Mucosa of descending colon (tissue), 3 donors: ENCODE data around the gene NDUFS4. TPM values are rescaled to one million over a fixed set of nuclear protein-coding genes. Genes with fewer than 3 reads are reported as not detected.
"Not testable (repeated sequence)": the region's sequence is repeated elsewhere in the genome, so short reads cannot be mapped to it uniquely, and the experiment has no call there.

Experiments
- ATAC-seq: fragments of 200-7000 bp; cut with Tn5 transposase; one replicate; pipeline ENCODE4 v1.9.1; 2020; ENCODE audit warnings: mild to moderate bottlenecking, moderate library complexity
- DNase-seq, 3 donors: peaks; one replicate each; pipeline ENCODE4 v3.0.0-alpha.2; 2020
- H3K36me3 ChIP-seq: fragments of 200-600 bp; one replicate; pipeline ENCODE4 v1.8.0; 2021; ENCODE audit warnings: low read depth, mild to moderate bottlenecking
- H3K4me1 ChIP-seq: fragments of 200-600 bp; one replicate; pipeline ENCODE4 v1.8.0; 2021; ENCODE audit warnings: low read depth, mild to moderate bottlenecking
- H3K4me3 ChIP-seq: fragments of 200-600 bp; one replicate; pipeline ENCODE4 v1.8.0; 2021; ENCODE audit warnings: mild to moderate bottlenecking
- H3K9me3 ChIP-seq: fragments of 200-600 bp; one replicate; pipeline ENCODE4 v1.8.0; 2021; ENCODE audit warnings: mild to moderate bottlenecking
- intact Hi-C, 2 donors: fragments of 100-400 bp; cut with DNase I in 1 of 2; cut with micrococcal nuclease in 1 of 2; formaldehyde crosslinking; loops; one replicate each; pipeline versions ENCODE4 v1.11.0 to v1.11.1; 2022; cut with DNase I, micrococcal nuclease
- total RNA-seq, 3 donors: library from RNA; stranded (reverse); fragmentation: NEBNext Ultra II Directional in 2 of 3; extraction: Animal tissue kit (Norgen Biotek cat#: 25700) in 2 of 3; gene quantifications; one replicate each; pipeline versions ENCODE4 v1.2.1 to v1.2.4, GENCODE V29; 2021 to 2023
- TF ChIP-seq, protein P1 (sequence below): fragments of 200-600 bp; IDR thresholded peaks from one replicate; pipeline ENCODE4 v1.8.0; 2022; ENCODE audit warnings: antibody characterized with exemption, mild to moderate bottlenecking
- donor health status: DM: no; HTN: no; CAD: no; lungs with moderate emphysema.
- donor health status: DM: no; HTN: no; CAD: no.
- donor health status: DM: no; HTN: yes; CAD: no.

NDUFS4 gene
- total RNA-seq, 3 donors from 2014 or later = 83.6 to 96.6 (median 84.9) TPM

GRCh38 chr5:53541859-53542258 is 18.6 kb upstream of the NDUFS4 start:
- intact Hi-C loops = no loop called here
- Histone ChIP-seq H3K36me3 (no peaks in the 10 kb centered on the region), H3K4me1 (no peaks in the 10 kb centered on the region), H3K4me3 (no peak overlapping the region), H3K9me3 (no peaks in the 10 kb centered on the region)
- ATAC-seq (no peak), DNase-seq (no peak)
- TF ChIP-seq, protein P1, sequence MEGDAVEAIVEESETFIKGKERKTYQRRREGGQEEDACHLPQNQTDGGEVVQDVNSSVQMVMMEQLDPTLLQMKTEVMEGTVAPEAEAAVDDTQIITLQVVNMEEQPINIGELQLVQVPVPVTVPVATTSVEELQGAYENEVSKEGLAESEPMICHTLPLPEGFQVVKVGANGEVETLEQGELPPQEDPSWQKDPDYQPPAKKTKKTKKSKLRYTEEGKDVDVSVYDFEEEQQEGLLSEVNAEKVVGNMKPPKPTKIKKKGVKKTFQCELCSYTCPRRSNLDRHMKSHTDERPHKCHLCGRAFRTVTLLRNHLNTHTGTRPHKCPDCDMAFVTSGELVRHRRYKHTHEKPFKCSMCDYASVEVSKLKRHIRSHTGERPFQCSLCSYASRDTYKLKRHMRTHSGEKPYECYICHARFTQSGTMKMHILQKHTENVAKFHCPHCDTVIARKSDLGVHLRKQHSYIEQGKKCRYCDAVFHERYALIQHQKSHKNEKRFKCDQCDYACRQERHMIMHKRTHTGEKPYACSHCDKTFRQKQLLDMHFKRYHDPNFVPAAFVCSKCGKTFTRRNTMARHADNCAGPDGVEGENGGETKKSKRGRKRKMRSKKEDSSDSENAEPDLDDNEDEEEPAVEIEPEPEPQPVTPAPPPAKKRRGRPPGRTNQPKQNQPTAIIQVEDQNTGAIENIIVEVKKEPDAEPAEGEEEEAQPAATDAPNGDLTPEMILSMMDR = no peak

DNA sequence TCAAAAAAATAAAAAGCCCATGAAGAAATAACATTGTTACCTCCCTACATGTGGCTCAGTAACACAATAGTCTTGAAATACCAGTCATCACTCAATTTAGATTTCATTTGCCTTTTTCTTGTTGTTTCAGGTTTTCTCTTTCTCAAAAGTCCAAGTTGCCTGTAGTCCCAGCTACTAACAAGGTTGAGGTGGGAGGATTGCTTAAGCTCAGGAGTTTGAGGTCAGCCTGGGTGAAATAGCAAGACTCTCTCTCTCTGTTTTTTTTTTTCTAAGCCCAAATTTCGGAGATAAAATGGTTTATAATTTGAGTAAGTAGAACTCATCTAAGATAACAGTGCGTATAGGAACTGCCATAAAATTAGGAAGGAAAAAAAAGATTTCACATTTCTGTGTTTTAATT is 17.5 kb upstream of the NDUFS4 start:
- intact Hi-C loops = no loop called here
- Histone ChIP-seq H3K4me1 (peaks cover 4% of the 10 kb centered on the region), H3K9me3 (no peaks in the 10 kb centered on the region), H3K36me3 (no peaks in the 10 kb centered on the region), H3K4me3 (no peak overlapping the region)
- DNase-seq = no peak
- ATAC-seq = no peak
- TF ChIP-seq, protein P1 = no peak

- TF ChIP-seq, protein P1 = no peak
- intact Hi-C loops = no loop called here
- no peaks in the 10 kb centered on the region for H3K9me3 ChIP-seq
- H3K4me1 ChIP-seq = peaks cover 6% of the 10 kb centered on the region
- H3K36me3 ChIP-seq = no peaks in the 10 kb centered on the region
- no peak for ATAC-seq
- H3K4me3 ChIP-seq = no peak overlapping the region
- DNase-seq = no peak
Measured at GRCh38 chr5:53543401-53543800, 17.0 kb upstream of the NDUFS4 start.

DNA sequence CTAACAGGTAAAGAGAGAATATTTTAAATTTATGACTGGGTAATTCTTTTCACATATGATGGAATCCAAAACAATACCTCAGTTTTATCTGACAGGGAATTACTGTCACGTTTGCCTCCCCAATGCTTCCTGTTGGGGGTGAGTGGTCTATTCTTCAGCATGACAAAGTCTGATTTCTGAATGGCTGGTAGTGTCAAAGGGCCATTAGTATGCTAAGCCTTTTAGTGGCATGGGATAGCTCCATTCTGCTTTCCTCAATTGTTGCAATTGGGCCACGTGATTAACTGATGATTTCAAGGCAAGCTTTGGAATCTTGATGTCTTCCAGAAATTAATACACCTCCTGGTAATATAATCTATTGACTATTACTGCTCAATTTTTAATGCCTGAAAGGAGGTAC is 14.7 kb upstream of the NDUFS4 start:
- no peak for DNase-seq
- no peak for ATAC-seq

DNA sequence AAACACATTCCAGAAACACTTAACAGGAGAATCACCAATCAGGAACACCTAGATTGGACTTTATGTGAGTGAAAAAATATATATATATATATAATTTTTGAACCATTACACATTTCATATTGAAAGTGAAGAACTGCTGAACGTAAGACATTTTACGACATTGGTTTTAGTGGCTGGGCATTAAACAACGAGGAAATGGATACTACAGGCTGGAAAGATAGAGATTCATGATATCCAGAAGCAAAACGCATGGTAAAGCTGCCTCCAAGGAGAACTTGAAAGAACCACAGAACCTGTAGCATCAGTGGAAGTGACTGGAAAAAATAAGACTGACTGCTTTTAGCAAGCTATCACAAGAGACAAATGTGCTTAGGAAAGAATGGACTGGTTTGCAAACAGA is 13.2 kb upstream of the NDUFS4 start:
- Histone ChIP-seq H3K4me3 (no peak overlapping the region), H3K36me3 (no peaks in the 10 kb centered on the region), H3K9me3 (no peaks in the 10 kb centered on the region), H3K4me1 (peaks cover 6% of the 10 kb centered on the region)
- peak; percentile 56 for ATAC-seq
- intact Hi-C loops = no loop called here
- DNase-seq = no peak
- TF ChIP-seq, protein P1 = no peak

More for the DNA sequence above, 14.7 kb upstream of the NDUFS4 start:
- TF ChIP-seq, protein P1 = no peak
- Histone ChIP-seq H3K9me3 (no peaks in the 10 kb centered on the region), H3K4me3 (no peak overlapping the region), H3K4me1 (peaks cover 6% of the 10 kb centered on the region), H3K36me3 (no peaks in the 10 kb centered on the region)
- intact Hi-C loops = no loop called here

GRCh38 chr5:53548501-53548900 is 11.9 kb upstream of the NDUFS4 start:
- peak; percentile 69 for ATAC-seq
- H3K4me3 ChIP-seq, intact Hi-C loops, H3K4me1 ChIP-seq, H3K9me3 ChIP-seq, H3K36me3 ChIP-seq: not testable (repeated sequence)
- DNase-seq = peak in 2 of 3 donors; percentile 62 to 87
